Measurements from ENCODE around the gene POLD2.

DNA sequence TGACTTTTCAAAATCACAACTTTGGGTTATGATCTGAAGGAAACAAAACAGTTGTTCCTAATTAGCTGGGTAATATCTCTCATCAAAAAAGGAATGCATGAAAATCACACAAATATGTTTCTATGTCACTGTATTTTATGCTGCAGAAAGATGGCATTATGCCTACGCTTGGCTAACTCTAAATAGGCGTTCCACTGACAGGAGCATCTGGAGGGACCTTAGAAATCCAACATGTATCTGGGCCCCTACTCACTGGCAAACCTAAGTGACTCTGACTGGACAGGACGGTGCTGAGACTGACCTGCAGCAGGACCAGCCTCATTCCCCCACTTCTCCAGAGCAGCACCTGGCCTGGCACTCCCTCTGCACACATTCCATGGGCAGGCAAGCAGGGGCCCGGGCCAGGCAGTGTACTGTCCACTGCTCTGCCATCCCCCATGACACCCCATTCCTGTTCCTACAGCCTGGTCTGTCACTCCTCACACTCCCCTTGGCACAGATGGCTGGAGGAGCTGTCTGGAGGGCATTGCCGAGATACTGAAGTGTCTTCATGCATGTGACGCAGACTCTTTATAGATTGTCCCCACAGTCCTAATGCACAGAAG is 20.4 kb upstream of the POLD2 start:
- TF ChIP-seq BRCA1 (IDR thresholded peaks at IDR 0.05; ENCODE audit: low read depth, low read length) (no peak), YY1 (IDR thresholded peaks at IDR 0.05; ENCODE audit: low read depth, low read length) (no peak), EZH2 (IDR thresholded peaks at IDR 0.05; ENCODE audit: low read depth, low read length, severe bottlenecking) (no peak)
- TF ChIP-seq, protein P1, sequence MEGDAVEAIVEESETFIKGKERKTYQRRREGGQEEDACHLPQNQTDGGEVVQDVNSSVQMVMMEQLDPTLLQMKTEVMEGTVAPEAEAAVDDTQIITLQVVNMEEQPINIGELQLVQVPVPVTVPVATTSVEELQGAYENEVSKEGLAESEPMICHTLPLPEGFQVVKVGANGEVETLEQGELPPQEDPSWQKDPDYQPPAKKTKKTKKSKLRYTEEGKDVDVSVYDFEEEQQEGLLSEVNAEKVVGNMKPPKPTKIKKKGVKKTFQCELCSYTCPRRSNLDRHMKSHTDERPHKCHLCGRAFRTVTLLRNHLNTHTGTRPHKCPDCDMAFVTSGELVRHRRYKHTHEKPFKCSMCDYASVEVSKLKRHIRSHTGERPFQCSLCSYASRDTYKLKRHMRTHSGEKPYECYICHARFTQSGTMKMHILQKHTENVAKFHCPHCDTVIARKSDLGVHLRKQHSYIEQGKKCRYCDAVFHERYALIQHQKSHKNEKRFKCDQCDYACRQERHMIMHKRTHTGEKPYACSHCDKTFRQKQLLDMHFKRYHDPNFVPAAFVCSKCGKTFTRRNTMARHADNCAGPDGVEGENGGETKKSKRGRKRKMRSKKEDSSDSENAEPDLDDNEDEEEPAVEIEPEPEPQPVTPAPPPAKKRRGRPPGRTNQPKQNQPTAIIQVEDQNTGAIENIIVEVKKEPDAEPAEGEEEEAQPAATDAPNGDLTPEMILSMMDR (IDR thresholded peaks at IDR 0.05; ENCODE audit: control extremely low read depth in 1 of 3, insufficient read depth in 1 of 3, low read depth in 1 of 3, low read length in 3 of 3): no peak
- TF ChIP-seq, protein P2, sequence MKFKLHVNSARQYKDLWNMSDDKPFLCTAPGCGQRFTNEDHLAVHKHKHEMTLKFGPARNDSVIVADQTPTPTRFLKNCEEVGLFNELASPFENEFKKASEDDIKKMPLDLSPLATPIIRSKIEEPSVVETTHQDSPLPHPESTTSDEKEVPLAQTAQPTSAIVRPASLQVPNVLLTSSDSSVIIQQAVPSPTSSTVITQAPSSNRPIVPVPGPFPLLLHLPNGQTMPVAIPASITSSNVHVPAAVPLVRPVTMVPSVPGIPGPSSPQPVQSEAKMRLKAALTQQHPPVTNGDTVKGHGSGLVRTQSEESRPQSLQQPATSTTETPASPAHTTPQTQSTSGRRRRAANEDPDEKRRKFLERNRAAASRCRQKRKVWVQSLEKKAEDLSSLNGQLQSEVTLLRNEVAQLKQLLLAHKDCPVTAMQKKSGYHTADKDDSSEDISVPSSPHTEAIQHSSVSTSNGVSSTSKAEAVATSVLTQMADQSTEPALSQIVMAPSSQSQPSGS (IDR thresholded peaks at IDR 0.05; ENCODE audit: low read length): no peak

Measured in H1 (cell line).